OCI-LY7 (cell line): ENCODE measurements around the gene KIF25. TPM values are rescaled to one million over a fixed set of nuclear protein-coding genes. Genes with fewer than 3 reads are reported as not detected.

ENCODE experiments used
- BruUV-seq: library from RNA; stranded (reverse); fragments of 400-500 nt; replicated peaks from 2 replicates; lab custom pipeline; 2021; lab: Mats Ljungman, UMichigan
- CTCF ChIA-PET: fragments of 300-600 bp; sonication (Branson Sonifier 250); formaldehyde crosslinking; loops from one replicate; lab custom pipeline; 2022; ENCODE audit warnings: antibody characterized with exemption; ENCODE audit not compliant: unreplicated experiment; lab: Charles Lee
- POLR2A ChIA-PET: fragments of 300-600 bp; sonication (Branson Sonifier 250); formaldehyde crosslinking; loops from one replicate; lab custom pipeline; 2022; ENCODE audit warnings: antibody characterized with exemption; lab: Charles Lee
- DNase-seq: peaks from one replicate; pipeline ENCODE4 v3.0.0-alpha.2; 2015; ENCODE audit warnings: low spot score
- H2AFZ ChIP-seq: fragments of 200-600 bp; sonication (generic), shearing (Covaris generic); 2 replicates; pipeline ENCODE4 v1.6.1; 2014; ENCODE audit warnings: mild to moderate bottlenecking, antibody characterized with exemption, low read length, moderate library complexity
- H3K27ac ChIP-seq: fragments of 200-600 bp; sonication (generic); 2 replicates; pipeline ENCODE4 v1.5.1; 2014; ENCODE audit warnings: mixed run types, low read depth, mild to moderate bottlenecking, moderate library complexity, low read length, inconsistent platforms; ENCODE audit not compliant: poor library complexity, severe bottlenecking
- H3K36me3 ChIP-seq: fragments of 200-600 bp; sonication (generic); 2 replicates; pipeline ENCODE4 v1.6.1; 2014; ENCODE audit warnings: mild to moderate bottlenecking, antibody characterized with exemption, low read length, moderate library complexity, mixed read lengths; ENCODE audit not compliant: insufficient read depth
- H3K4me1 ChIP-seq: fragments of 200-600 bp; sonication (generic); 2 replicates; pipeline ENCODE4 v1.5.1; 2014; ENCODE audit warnings: mild to moderate bottlenecking, low read length; ENCODE audit not compliant: insufficient read depth, poor library complexity, severe bottlenecking
- H3K4me2 ChIP-seq: fragments of 200-600 bp; sonication (generic); 2 replicates; pipeline ENCODE4 v1.6.1; 2014; ENCODE audit warnings: mild to moderate bottlenecking, low read length
- H3K4me3 ChIP-seq: fragments of 200-600 bp; sonication (generic); 2 replicates; pipeline ENCODE4 v1.5.1; 2014; ENCODE audit warnings: mild to moderate bottlenecking, low read depth, low read length; ENCODE audit not compliant: poor library complexity, severe bottlenecking
- H3K79me2 ChIP-seq: fragments of 200-600 bp; sonication (generic); 2 replicates; pipeline ENCODE4 v1.6.1; 2016; ENCODE audit warnings: low read depth, mild to moderate bottlenecking, low read length, moderate library complexity, mixed read lengths; ENCODE audit not compliant: insufficient read depth
- H3K9me2 ChIP-seq: fragments of 200-600 bp; sonication (generic); 2 replicates; pipeline ENCODE4 v1.6.1; 2016; ENCODE audit warnings: mild to moderate bottlenecking, low read length, mixed read lengths; ENCODE audit not compliant: insufficient read depth
- H3K9me3 ChIP-seq: fragments of 200-600 bp; sonication (generic); 2 replicates; pipeline ENCODE4 v1.6.1; 2014; ENCODE audit warnings: mild to moderate bottlenecking, mixed run types, low read length, mixed read lengths
- H4K20me1 ChIP-seq: fragments of 200-600 bp; sonication (generic); 2 replicates; pipeline ENCODE4 v1.6.1; 2014; ENCODE audit warnings: mild to moderate bottlenecking, antibody characterized with exemption, low read length, moderate library complexity, mixed read lengths; ENCODE audit not compliant: insufficient read depth
- EZH2phosphoT487 ChIP-seq: fragments of 200-600 bp; sonication (generic); IDR thresholded peaks from 2 replicates; pipeline ENCODE4 v1.6.1; 2018; ENCODE audit warnings: low read depth, borderline replicate concordance, mild to moderate bottlenecking, mixed run types, antibody characterized with exemption, low read length, moderate library complexity, mixed read lengths
- intact Hi-C: fragments of 100-400 bp; cut with micrococcal nuclease; formaldehyde crosslinking; loops from one replicate; pipeline ENCODE4 v1.10.0; 2022; ENCODE audit not compliant: unreplicated experiment
- total RNA-seq, 2 experiments: library from RNA; depleted of rRNA in 1 of 2; stranded (reverse); fragments of >200 nt in 1 of 2; shearing (Covaris generic) in 1 of 2; gene quantifications; 2 replicates each; pipeline ENCODE4 v1.2.3, GENCODE V29; 2014 to 2022
- TF ChIP-seq, protein P1 (sequence below): fragments of 200-600 bp; sonication (generic); conservative IDR thresholded peaks from 2 replicates; pipeline ENCODE4 v1.5.1; 2014; ENCODE audit warnings: mild to moderate bottlenecking, antibody characterized with exemption, low read length, moderate library complexity, mixed read lengths

The KIF25 gene
- total RNA-seq, 2 experiments from 2014 or later = not detected

- H3K9me3 ChIP-seq = no peaks in the 10 kb centered on the region
- DNase-seq = no peak
- no peaks in the 10 kb centered on the region for H3K9me2 ChIP-seq
- no peak for TF ChIP-seq EZH2phosphoT487
- TF ChIP-seq, protein P1, sequence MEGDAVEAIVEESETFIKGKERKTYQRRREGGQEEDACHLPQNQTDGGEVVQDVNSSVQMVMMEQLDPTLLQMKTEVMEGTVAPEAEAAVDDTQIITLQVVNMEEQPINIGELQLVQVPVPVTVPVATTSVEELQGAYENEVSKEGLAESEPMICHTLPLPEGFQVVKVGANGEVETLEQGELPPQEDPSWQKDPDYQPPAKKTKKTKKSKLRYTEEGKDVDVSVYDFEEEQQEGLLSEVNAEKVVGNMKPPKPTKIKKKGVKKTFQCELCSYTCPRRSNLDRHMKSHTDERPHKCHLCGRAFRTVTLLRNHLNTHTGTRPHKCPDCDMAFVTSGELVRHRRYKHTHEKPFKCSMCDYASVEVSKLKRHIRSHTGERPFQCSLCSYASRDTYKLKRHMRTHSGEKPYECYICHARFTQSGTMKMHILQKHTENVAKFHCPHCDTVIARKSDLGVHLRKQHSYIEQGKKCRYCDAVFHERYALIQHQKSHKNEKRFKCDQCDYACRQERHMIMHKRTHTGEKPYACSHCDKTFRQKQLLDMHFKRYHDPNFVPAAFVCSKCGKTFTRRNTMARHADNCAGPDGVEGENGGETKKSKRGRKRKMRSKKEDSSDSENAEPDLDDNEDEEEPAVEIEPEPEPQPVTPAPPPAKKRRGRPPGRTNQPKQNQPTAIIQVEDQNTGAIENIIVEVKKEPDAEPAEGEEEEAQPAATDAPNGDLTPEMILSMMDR = no peak
- no peak overlapping the region for H2AFZ ChIP-seq
- H3K4me3 ChIP-seq = no peak overlapping the region
- H3K4me1 ChIP-seq = no peaks in the 10 kb centered on the region
- intact Hi-C loops = no loop called here
- ChIA-PET POLR2A (no interaction called here), CTCF (no interaction called here)
- no peaks in the 10 kb centered on the region for H3K36me3 ChIP-seq
- H3K4me2 ChIP-seq = no peak overlapping the region
- H3K27ac ChIP-seq = no peak overlapping the region
- no peaks in the 10 kb centered on the region for H3K79me2 ChIP-seq
- no peaks in the 10 kb centered on the region for H4K20me1 ChIP-seq
- BruUV-seq = no TSS peak
These were observed 17.9 kb upstream of the KIF25 start for GRCh38 chr6:167979436-167980139.

DNA sequence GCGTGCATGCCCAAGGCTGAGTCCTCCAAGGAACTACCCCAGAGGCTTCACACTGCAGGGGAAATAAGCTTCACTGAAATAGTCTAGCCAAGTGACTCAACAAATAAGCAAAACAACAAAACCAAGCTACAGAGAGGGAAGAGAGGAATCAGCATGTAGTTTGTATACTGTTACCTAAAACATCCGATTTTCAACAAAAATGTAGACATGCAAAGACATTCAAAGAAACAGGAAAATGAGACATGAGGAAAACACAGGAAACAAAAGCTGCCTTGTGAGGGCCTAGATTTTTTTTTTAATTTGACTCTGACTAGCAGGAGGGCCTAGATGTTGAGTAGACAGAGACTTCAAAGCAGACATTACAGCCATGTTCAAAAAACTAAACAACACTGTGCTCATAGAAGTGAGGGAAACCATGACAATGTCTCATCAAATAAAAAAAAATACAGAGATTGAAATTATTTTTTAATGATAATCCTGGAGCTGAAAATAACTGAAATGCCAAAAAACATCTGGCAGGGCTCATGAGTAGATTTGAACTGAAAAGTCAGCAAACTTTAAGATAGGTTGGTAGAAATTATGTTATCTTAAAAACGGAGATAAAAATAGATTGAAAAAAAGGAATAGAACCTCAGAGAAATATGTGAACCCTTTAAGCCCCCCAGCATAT, 16.4 kb upstream of the KIF25 start:
- intact Hi-C loops = no loop called here
- no TSS peak for BruUV-seq
- ChIA-PET CTCF (no interaction called here), POLR2A (interaction anchor here (0.7 kb wide), 1 partner anchor 109 kb away, joined by 6 read pairs; no protein-coding TSS in a partner anchor)
- TF ChIP-seq EZH2phosphoT487 = no peak
- TF ChIP-seq, protein P1 = no peak
- Histone ChIP-seq H3K36me3 (no peaks in the 10 kb centered on the region), H2AFZ (no peak overlapping the region), H3K4me2 (no peak overlapping the region), H3K9me2 (no peaks in the 10 kb centered on the region), H3K79me2 (no peaks in the 10 kb centered on the region), H3K4me3 (no peak overlapping the region), H3K27ac (no peak overlapping the region), H3K9me3 (no peaks in the 10 kb centered on the region), H3K4me1 (no peaks in the 10 kb centered on the region), H4K20me1 (no peaks in the 10 kb centered on the region)
- DNase-seq = no peak

- Histone ChIP-seq H3K79me2 (no peaks in the 10 kb centered on the region), H3K9me3 (no peaks in the 10 kb centered on the region), H2AFZ (no peak overlapping the region), H4K20me1 (no peaks in the 10 kb centered on the region), H3K4me3 (no peak overlapping the region), H3K27ac (no peak overlapping the region), H3K36me3 (no peaks in the 10 kb centered on the region), H3K4me2 (no peak overlapping the region), H3K9me2 (no peaks in the 10 kb centered on the region), H3K4me1 (no peaks in the 10 kb centered on the region)
- intact Hi-C loops = no loop called here
- no peak for DNase-seq
- no TSS peak for BruUV-seq
- CTCF ChIA-PET = no interaction called here
- POLR2A ChIA-PET = no interaction called here
- TF ChIP-seq EZH2phosphoT487 = no peak
- TF ChIP-seq, protein P1 = no peak
These were observed 15.5 kb upstream of the KIF25 start for GRCh38 chr6:167981916-167982462.
